Activated T-helper 1 cell treated with anti-CD3 and anti-CD28 coated beads, Interleukin-2, amount 50 U/mL, for 16 hours (primary cell): ENCODE data around the gene CRYBG2.
A peak's percentile ranks its signal among the peaks of the same experiment; 100 is the strongest.
"Not testable (repeated sequence)": the region's sequence is repeated elsewhere in the genome, so short reads cannot be mapped to it uniquely, and the experiment has no call there.

Experiments used
- DNase-seq, 2 donors: peaks; one replicate each; pipeline ENCODE4 v3.0.0-alpha.2; 2020; ENCODE audit warnings: low read depth in 1 of 2, low spot score in 1 of 2

Gene CRYBG2

DNA sequence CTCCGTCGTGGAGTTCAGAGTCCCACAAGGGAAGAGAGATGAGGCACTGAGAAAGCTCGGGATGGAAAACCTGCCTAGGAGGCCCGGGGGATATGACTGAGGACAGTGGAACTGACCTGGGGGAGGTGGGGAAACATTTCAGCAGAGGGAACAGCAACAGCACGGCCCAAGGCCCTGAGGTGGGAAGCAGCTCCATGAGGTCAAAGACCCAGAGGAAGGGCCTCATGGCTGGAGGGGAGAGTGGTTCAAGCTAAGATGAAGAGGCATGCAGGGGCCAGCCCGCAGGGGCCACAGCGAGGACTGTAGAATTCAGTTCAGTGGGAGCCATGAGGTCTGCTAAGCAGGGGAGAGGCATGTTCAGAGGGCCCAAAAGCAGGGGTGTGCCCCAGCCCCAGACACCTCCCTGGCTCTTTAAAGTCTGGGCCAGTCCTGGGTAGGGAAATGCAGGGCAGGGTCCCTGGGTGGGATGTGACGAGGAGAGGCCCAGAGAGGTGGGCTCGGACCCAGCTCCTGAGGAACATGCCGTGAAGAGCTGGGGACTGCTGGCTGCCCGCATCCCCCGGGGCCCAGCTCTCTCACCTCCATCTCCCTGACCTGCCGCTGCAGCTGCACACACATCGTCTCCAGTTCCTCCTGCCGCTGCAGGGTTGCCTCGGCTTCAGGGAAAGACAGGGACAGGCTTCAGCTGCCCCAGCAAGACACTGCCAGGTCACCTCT lies 57.4 kb downstream of the CRYBG2 start:
- DNase-seq, result no peak

DNA sequence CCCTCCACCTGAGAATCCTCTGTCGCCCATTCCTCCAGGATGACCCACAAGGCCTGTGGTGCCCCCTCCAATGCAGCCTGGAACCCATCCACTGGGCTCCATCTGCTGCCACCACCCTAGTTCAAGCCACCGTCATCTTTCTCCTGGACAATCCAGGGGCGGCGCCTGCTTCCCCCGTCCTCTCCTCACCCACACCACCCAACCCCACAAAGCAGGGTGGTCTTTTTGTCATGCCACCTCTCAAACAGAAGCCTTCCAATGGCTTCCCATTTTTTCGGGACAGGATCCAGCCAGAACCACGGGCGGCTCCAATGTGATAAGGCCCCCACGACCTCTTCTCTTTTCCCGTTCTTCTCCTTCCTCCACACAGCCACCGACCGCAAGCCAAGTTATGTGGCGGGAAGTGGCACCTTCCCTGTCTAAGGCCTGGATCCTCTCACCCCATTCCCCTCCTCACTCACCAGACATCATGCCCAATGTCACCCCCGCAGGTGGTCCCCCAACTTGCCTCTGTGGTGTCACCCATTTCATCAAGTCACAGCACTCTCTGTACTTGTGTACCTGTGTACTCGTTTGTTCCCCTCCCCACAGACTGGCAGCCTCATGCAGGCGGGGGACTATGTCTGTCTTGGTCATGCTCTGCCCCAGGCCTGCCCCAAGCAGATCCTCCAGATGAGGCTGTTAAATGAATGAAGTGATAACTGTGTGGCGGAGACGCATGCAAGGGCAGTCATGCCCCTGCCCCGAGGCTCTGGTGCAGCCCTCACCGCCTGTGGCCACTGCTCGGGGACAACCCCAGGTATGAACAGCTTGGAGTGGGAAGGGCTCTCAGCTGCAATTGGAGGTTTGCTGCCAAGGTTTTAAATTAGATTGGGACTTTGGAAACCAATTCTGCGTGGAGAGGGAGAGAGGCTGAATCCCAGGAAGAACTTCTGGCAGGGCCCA lies 58.5 kb downstream of the CRYBG2 start:
- no peak for DNase-seq

- no peak for DNase-seq
These were observed 59.9 kb downstream of the CRYBG2 start for GRCh38 chr1:26293911-26294463.

DNA sequence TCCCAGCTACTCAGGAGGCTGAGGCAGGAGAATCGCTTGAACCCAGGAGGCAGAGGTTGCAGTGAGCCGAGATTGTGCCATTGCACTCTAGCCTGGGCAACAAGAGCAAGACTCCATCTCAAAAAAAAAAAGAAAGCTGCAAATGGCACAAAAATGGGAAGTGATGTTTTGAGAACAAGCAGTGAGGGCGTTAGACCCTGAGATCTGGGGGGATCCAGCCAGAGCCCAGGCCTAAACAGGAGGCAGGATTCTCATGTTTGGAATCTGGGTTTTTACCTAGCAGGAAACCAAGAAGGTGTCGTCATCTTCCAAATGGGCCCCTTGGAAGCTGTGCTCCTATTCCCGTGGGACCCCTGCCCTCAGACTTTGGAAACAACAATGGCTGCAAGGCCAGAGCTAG lies 61.2 kb downstream of the CRYBG2 start:
- not testable (repeated sequence) for DNase-seq

DNA sequence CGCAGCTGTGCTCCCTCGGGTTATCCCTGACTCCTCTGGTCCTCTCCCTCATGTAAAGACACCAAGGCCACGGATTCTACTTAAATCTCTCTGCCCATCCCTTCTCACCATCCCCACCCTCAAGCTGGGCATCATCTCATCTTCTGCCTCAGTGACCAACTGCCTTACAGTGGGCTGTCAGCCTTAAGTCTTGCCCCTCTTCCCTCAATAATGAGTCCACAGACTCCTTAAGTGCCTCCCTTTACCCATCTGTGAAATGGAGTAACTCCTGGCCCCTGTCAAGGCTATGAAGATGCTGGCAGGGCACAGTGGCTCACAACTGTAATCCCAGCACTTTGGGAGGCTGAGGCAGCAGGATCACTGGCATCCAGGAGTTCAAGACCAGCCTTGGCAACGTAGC lies 62.0 kb downstream of the CRYBG2 start:
- DNase-seq, result no peak

DNA sequence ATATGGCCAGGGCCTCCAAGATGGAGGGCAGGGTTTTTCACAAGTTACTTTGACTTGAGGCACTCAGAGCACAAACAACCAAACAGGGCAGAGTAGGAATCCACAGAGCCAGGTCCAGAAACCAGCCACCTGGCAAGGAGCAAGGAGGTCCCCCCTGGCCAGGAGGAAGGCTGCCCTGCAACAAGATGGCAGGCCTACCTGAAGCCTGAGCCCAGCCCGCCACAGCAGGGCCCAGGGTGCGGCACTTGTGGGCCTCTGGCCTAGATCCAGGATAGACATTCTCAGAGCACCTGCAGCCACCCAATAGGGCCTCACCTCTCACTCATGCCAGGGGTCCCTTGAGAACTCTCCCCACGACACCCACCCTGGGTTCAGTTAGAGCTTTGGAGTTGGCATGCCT lies 62.5 kb downstream of the CRYBG2 start:
- no peak for DNase-seq

GRCh38 chr1:26290882-26291261 lies 63.1 kb downstream of the CRYBG2 start:
- DNase-seq, result no peak

GRCh38 chr1:26290122-26290881 lies 63.6 kb downstream of the CRYBG2 start:
- DNase-seq, result no peak

DNA sequence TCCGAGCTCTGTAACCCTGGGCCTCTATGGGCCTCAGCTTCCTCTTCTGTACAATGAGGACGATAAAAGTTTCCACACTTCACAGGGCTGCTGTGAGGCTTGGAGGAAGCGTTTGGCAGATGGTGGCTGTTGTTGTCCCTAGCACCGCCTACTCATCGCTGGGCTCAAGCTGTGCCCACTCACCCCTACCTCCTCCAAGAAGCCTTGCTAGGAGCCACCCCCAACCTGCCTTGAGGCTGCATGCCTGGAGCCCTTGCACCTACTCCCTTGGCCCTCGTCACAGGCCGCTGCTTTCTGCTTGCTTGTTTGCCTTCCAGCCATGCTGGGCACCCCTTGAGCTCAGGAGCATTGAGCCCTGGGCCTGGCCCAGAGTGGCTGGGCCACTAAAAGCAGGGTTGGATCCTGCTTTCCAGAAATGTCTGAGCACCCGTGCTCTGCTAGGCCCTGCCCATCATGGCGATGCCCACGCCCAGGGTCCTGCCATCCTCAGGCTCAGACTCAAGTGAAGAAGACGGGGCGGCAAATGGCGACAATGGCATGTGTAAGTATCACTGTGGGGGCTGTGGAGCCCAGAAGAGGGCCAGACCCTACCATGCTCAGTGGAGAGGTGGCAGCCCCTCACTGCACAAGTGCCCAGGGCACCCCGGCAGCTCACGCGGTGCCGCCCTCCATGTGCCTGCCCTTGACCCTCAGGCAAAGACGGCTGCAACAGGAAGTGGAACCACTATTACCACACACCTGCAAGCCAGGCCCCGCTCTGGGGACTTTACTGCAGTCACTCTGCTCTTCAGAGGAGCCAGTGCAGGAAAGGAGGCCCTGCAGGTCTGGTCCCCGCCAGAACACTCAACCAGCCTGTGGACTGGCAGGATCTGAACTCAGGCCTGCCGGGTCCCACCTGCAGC lies 64.5 kb downstream of the CRYBG2 start:
- no peak for DNase-seq

GRCh38 chr1:26288311-26288941 lies 65.5 kb downstream of the CRYBG2 start:
- DNase-seq, result peak; percentile 41 to 45

DNA sequence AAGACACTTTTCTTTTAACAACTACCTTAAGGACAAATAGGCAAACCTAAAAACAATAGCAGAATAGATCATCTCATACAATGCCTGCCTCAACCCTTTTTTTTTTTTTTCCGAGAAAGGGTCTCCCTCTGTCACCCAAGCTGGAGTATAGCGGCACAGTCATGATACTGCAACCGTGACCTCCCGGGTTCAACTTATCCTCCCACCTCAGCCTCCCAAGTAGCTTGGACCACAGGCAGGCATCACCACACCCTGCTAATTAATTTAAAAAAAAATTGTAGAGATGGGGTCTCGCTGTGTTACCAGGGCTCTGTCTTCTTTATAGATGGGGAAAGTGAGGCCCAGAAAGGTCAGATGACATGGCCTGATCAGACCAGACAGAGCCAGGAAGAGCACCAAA lies 66.1 kb downstream of the CRYBG2 start:
- no peak for DNase-seq

DNA sequence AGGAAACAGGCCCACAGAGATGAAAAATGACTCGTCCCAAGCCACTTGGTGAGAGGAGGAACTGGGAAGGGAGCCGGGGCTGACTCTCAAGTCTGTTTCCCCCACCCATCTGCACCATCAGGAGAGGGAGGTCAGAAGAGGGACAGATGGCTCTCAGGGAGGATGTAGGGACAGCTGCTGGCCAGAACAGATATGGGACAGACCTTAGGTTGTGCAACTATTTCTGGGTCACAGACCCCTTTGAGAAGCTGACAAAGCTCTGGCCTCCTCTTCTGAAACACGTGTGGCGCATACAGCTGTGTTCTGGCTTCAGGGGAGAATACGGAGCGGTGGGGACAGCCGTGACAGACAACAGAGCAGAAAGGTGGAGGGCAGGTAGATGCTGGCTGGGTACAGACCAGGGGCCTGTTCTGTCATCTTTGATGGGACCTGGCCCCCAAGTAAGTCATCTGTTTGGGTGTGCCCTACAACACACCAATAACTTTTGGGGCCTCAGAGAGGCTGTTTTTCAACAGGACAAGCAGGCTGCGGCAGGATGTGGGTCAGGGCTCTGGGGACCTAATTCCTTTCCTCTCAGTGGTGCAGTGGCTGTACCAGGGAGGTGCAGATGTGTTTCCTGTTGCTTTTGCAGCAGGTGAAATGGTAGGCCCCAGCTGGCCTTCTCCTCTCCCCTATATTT lies 66.8 kb downstream of the CRYBG2 start:
- peak in 1 of 2 donors; percentile 68 for DNase-seq

GRCh38 chr1:26286064-26286416 lies 67.9 kb downstream of the CRYBG2 start:
- no peak for DNase-seq

DNA sequence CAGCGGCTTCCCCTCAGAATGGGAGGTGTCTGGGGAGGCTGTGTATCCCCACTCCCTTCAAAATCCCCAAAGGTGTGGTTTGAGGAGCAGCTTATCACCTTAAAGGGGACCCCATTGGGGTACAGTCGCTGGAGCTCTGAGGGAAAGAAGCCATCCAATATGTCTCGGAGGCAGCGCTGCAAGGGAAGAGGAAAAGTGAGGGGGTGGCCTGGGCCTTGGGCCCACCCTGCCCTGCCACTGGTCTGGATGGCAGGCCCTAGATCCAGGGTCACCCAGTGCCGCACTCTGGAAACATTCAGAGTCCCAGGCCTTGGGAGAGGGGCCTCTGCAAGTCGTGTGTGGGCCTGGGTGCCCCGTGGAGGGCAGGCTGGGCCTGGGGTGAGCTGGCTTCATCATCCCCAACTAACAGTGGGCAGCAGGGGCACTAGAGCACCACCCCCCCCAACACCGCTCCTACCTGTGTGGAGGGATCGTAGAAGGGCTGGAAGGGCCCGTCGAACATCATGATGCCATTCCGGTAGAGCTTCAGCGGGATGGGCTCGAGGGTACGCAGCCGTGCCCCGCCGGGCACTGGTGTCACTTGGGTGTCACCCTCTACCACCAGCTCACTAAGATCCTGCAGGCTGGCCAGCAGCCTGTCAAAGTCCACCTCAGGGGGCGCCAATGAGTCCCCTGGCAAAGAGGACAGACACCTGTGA lies 68.4 kb downstream of the CRYBG2 start:
- no peak for DNase-seq

DNA sequence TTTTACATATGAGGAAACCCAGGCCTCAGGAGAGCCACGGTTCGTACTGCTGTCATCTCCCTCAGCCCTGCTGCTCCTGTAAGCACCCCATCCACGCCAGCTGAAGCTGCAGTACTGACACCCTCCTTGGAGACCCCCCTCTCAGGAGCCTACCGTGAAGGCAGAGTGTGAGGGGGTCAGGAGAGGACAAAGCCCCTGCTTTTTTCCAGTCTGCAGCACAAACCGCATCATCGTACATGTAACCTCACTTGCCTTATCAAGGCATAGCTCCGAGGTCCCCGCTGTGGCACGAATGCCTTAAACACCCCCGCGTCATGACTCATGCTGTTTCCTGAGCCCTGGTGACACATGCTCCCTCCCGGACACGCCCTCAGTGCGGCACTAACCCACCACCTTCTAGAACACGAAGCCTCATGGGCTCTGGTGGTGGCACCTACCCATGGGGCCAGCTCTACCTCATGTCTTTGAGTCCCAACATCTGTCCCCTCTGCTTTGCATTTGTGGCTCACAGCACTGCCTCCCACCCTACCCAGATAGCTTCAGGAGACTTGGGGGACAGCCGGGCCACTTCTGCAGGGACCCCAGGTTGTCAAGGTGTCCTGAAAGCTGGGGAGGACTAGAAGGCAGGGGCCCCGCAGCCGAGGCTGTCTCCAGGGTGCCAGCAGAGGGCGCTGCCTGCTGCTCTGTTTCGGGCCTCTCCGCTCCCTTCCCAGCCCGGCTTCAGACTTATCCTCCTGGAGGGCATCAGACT lies 69.2 kb downstream of the CRYBG2 start:
- peak; percentile 89 for DNase-seq

DNA sequence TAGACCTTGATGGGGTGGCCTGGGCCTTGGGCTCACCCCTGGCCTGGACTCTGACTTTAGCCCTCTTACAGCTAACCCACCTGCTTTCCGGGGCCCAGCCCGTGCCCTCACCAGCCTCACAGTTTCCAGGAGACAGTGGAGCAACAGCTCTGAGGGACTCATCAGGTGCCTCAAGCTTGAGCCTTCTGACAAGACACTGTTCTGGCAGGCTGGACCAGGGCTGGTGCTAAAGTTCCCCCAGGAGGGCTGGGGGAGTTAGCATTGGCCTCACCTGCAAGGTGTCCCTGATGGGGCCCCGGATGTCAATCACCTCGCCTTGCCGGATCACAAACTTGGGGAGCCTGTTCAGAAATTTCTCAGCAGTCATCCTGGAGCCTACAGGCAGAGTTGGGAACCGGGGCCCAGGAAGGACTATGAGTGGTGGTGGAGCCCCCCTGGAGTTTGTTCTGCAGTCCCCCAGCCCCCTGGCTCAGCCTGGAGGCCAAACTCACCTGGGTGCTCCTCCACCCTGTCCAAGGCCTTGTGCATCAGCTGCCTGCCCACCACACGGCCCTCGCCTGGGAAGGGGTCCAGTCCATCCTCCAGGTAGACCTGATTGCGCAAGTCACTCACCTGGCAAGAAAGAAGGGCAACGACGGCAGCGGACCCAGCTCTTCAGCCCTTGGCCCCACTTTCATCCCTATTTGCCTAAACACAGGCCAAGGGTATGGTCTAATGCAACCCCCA lies 69.9 kb downstream of the CRYBG2 start:
- no peak for DNase-seq

DNA sequence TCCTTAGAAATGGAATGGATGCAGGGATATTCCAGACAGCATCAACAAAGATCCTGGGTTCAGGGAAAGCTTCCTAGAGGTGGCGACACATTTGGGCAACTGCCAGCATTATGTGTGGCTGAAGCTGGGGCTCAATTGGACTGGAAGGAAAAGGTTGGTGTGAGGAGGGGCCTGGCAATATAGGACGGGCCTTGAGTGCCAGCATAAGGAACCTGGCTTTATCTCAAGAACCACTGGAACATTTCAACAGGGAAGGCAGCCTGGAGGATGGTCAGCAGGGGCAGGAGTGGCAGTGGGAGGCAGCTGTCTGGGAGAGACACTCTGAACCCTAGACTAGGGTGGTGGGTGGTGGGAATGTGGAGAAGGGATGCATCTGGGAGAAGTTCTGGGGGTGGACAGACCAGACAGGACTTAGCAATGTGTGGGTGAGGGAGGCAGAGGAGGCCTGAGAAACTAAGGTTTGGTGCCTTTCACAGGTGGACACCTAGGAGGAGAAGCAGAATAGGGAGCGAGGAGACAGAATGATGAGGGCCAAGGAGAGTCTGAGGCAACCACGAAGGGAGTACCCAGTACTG lies 70.6 kb downstream of the CRYBG2 start:
- no peak for DNase-seq
